ENCODE results near the gene BIRC5. TPM values are rescaled to one million over a fixed set of nuclear protein-coding genes. Genes with fewer than 3 reads are reported as not detected.

The BIRC5 gene
- total RNA-seq, 1 experiment from 2014 or later: 119 TPM

DNA sequence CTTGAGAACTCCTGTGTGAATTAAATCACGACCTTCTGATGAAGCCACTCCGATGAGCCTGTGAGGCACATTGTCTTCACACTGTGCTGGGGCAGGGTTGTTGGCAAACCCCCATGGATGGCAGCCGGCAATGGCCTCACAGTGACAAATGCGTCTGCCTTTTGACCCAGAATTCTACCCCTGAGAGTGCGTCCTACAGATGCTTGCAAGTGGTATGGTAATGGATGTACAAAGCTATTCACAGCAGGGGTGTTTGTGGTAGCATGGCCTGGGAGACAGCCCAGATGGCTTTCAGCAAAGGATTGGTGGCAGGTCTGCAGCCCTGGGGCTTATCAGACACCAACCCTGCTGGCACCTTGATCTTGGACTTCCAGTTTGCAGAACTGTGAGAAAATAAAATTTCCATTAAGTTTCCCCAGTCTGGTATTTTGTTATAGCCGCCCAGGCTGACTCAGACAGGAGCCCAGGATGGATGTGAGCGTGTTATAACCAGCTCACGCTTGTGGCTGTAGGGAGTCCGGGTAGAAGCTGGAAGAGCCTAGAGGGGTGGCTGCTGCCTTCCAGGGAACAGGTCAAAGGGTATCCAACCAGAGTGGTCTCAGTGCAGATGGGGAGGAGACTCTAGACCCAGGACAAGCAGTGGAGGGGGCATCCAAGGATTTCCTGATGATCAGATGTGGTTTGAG is 16.8 kb upstream of the BIRC5 start:
- ChIA-PET CTCF (no interaction called here), POLR2A (no interaction called here)
- H3K4me1 ChIP-seq (ENCODE audit: control insufficient read depth, insufficient read depth, low read length): no peaks in the 10 kb centered on the region
- H3K27ac ChIP-seq (ENCODE audit: low read length): no peak overlapping the region
- TF ChIP-seq SIN3A (IDR thresholded peaks at IDR 0.05; ENCODE audit: borderline replicate concordance, insufficient read depth, low read depth, low read length) (no peak), POLR2AphosphoS5 (IDR thresholded peaks at IDR 0.05; ENCODE audit: low read depth, low read length) (no peak), TCF7L2 (IDR thresholded peaks at IDR 0.05; ENCODE audit: low read depth, low read length) (no peak), REST (IDR thresholded peaks at IDR 0.05; ENCODE audit: insufficient read depth in 1 of 2, low read depth in 2 of 2, low read length in 1 of 2) (no peak)
- TF ChIP-seq, protein P1, sequence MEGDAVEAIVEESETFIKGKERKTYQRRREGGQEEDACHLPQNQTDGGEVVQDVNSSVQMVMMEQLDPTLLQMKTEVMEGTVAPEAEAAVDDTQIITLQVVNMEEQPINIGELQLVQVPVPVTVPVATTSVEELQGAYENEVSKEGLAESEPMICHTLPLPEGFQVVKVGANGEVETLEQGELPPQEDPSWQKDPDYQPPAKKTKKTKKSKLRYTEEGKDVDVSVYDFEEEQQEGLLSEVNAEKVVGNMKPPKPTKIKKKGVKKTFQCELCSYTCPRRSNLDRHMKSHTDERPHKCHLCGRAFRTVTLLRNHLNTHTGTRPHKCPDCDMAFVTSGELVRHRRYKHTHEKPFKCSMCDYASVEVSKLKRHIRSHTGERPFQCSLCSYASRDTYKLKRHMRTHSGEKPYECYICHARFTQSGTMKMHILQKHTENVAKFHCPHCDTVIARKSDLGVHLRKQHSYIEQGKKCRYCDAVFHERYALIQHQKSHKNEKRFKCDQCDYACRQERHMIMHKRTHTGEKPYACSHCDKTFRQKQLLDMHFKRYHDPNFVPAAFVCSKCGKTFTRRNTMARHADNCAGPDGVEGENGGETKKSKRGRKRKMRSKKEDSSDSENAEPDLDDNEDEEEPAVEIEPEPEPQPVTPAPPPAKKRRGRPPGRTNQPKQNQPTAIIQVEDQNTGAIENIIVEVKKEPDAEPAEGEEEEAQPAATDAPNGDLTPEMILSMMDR (IDR thresholded peaks at IDR 0.05): no peak
- H3K27me3 ChIP-seq (ENCODE audit: control insufficient read depth, insufficient read depth, low read length): no peaks in the 10 kb centered on the region
- no TSS peak for BruUV-seq (replicated peaks)
- ATAC-seq (no peak; the same call in 1 of the 2 replicates), DNase-seq (ENCODE audit: low read depth, low spot score) (no peak)
- H3K36me3 ChIP-seq (ENCODE audit: control insufficient read depth, insufficient read depth, low read length): no peaks in the 10 kb centered on the region
- no peak overlapping the region for H3K4me3 ChIP-seq (ENCODE audit: low read depth in 2 of 2, low read length in 2 of 2)
- H3K9me3 ChIP-seq (ENCODE audit: control insufficient read depth, insufficient read depth, low read depth, low read length): no peaks in the 10 kb centered on the region
- in situ Hi-C loops (cut with HindIII; ENCODE audit: low pct_unique_long_range_greater_than_20kb, low sequenced_read_pairs): no loop called here
- intact Hi-C loops (cut with micrococcal nuclease; ENCODE audit: unreplicated experiment): no loop called here

DNA sequence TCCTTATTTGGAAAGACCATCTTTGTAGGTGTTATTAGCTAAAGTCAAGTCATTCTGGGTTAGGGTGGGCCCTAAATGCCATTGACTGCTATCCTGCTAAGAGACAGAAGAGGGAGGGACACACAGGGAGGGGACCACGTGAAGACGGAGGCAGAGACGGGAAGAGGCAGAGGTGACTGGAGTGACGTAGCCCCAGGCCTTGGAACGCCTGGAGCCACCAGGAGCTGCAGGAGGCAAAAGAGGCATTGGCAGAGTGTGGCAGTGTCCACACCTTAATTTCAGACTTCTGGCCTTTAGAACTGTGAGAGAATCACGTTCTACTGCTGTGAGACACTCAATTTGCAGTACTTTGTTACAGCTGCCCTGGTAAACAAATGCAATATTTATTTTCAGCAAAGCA is 13.6 kb upstream of the BIRC5 start:
- no peak for ATAC-seq
- Histone ChIP-seq H3K4me1 (ENCODE audit: control insufficient read depth, insufficient read depth, low read length) (no peaks in the 10 kb centered on the region), H3K27ac (ENCODE audit: low read length) (no peak overlapping the region), H3K27me3 (ENCODE audit: control insufficient read depth, insufficient read depth, low read length) (no peaks in the 10 kb centered on the region), H3K9me3 (ENCODE audit: control insufficient read depth, insufficient read depth, low read depth, low read length) (no peaks in the 10 kb centered on the region), H3K4me3 (ENCODE audit: low read depth in 2 of 2, low read length in 2 of 2) (no peak overlapping the region), H3K36me3 (ENCODE audit: control insufficient read depth, insufficient read depth, low read length) (no peaks in the 10 kb centered on the region)
- CTCF ChIA-PET: no interaction called here
- no TSS peak for BruUV-seq (replicated peaks)
- TF ChIP-seq, protein P1 (IDR thresholded peaks at IDR 0.05): no peak
- TF ChIP-seq TCF7L2 (IDR thresholded peaks at IDR 0.05; ENCODE audit: low read depth, low read length): no peak
- TF ChIP-seq POLR2AphosphoS5 (IDR thresholded peaks at IDR 0.05; ENCODE audit: low read depth, low read length): no peak
- no peak for TF ChIP-seq SIN3A (IDR thresholded peaks at IDR 0.05; ENCODE audit: borderline replicate concordance, insufficient read depth, low read depth, low read length)
- no peak for TF ChIP-seq REST (IDR thresholded peaks at IDR 0.05; ENCODE audit: insufficient read depth in 1 of 2, low read depth in 2 of 2, low read length in 1 of 2)
- intact Hi-C loops (cut with micrococcal nuclease; ENCODE audit: unreplicated experiment) (no loop called here), in situ Hi-C loops (cut with HindIII; ENCODE audit: low pct_unique_long_range_greater_than_20kb, low sequenced_read_pairs) (no loop called here)
- POLR2A ChIA-PET: no interaction called here
- no peak for DNase-seq (ENCODE audit: low read depth, low spot score)
